OCI-LY1 (cell line): ENCODE data around the gene LTBP1.

Experiments
- CTCF ChIP-seq: fragments of 200-600 bp; sonication (generic), shearing (Covaris generic); IDR thresholded peaks from 2 replicates; pipeline ENCODE4 v1.5.1; 2017; ENCODE audit warnings: mild to moderate bottlenecking, antibody characterized with exemption, low read length, moderate library complexity, mixed read lengths
- EZH2 ChIP-seq: fragments of 200-600 bp; sonication (generic), shearing (Covaris generic); IDR thresholded peaks from 2 replicates; pipeline ENCODE4 v1.8.0; 2017; ENCODE audit warnings: borderline replicate concordance, mixed run types, mild to moderate bottlenecking, antibody characterized with exemption, low read length, moderate library complexity, mixed read lengths

DNA sequence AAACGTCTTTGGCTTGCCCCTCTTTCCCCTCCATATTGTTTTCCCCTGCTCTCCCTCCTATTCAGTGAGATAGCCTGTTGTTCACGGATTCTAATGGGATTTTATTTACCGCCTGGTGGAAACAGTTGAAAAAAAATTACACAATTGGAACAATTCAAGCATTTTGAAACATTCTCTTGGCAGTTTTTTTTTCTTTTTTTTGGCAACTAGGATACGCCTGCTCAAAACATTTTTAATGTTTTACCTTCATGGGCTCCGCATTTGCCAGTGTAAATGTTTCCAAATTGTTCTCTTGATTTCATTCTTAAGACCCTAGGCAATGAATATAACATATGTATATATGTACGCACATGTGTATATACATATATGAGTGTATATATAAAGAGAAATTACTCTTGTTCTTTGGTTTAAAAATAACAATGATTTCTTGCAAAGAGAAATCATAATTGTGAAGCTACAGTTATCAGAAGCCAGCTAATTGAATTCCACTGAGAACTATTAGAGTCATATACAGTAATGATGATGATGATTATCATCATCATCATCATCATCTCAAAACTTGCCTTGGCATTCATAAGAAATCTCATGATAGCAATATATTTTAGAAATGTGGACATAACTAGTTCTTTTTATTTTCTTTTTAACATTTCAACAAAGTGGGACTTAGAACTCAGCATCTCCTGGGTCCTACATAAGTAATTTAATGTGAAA is 146.7 kb downstream of the LTBP1 start:
- TF ChIP-seq CTCF = no peak
- no peak for TF ChIP-seq EZH2
